ENCODE results near the gene HSPBP1. TPM values are rescaled to one million over a fixed set of nuclear protein-coding genes. Genes with fewer than 3 reads are reported as not detected.

Gene HSPBP1
- total and polyA plus RNA-seq, 2 of the 13 experiments (the other 11 are each of a cell fraction or from before 2014, with no cell fraction given) = 22.3 to 33.7 TPM

- TF ChIP-seq ZNF18 (CRISPR knock-in tag; IDR thresholded peaks at IDR 0.05; ENCODE audit: insufficient replicate concordance) (peak; percentile 38), ZBTB1 (CRISPR knock-in tag; IDR thresholded peaks at IDR 0.05; ENCODE audit: borderline replicate concordance) (no peak), SP4 (CRISPR knock-in tag; IDR thresholded peaks at IDR 0.05) (peak; percentile 38; the same call in 1 of the 2 replicates), RAD21 (CRISPR knock-in tag; IDR thresholded peaks at IDR 0.05) (peak; percentile 78), FIP1L1 (IDR thresholded peaks at IDR 0.05; ENCODE audit: borderline replicate concordance, insufficient read depth, low read depth, low read length) (no peak), ZNF691 (CRISPR knock-in tag; IDR thresholded peaks at IDR 0.05; ENCODE audit: borderline replicate concordance, low read depth) (no peak), ZSCAN31 (CRISPR knock-in tag; IDR thresholded peaks at IDR 0.05; ENCODE audit: low read depth) (peak; percentile 57; the same call in 1 of the 2 replicates), ZNF276 (CRISPR knock-in tag; IDR thresholded peaks at IDR 0.05; ENCODE audit: low read depth) (peak; percentile 56; the same call in 1 of the 2 replicates), BHLHE40 (IDR thresholded peaks at IDR 0.05; ENCODE audit: low read length) (peak; percentile 48; the same call in 1 of the 2 replicates), ELF3 (CRISPR knock-in tag; IDR thresholded peaks at IDR 0.05) (0 out of 2 replicates have a peak, but pooled peaks have one; percentile 11), XRCC5 (optimal IDR thresholded peaks at IDR 0.05; ENCODE audit: low read length) (no peak), ZNF597 (CRISPR knock-in tag; IDR thresholded peaks at IDR 0.05) (no peak), CHCHD3 (CRISPR knock-in tag; IDR thresholded peaks at IDR 0.05) (no peak), ZC3H13 (CRISPR knock-in tag; IDR thresholded peaks at IDR 0.05) (peak; percentile 26; the same call in 1 of the 2 replicates), BORCS8-MEF2B (CRISPR knock-in tag; IDR thresholded peaks at IDR 0.05) (peak; percentile 41; the same call in 1 of the 2 replicates), SMC3 (IDR thresholded peaks at IDR 0.05; ENCODE audit: low read length) (peak; percentile 58), HOXD1 (CRISPR knock-in tag; IDR thresholded peaks at IDR 0.05) (0 out of 2 replicates have a peak, but pooled peaks have one; percentile 32), ARID5B (CRISPR knock-in tag; IDR thresholded peaks at IDR 0.05) (no peak), ZFP36L2 (CRISPR knock-in tag; IDR thresholded peaks at IDR 0.05) (no peak), ADNP (CRISPR knock-in tag; IDR thresholded peaks at IDR 0.05) (no peak)
Measured at GRCh38 chr19:55301459-55302317, 21.8 kb upstream of the HSPBP1 start (continued).

Data from HepG2 (cell line).